NCI-H526 treated with DMSO at 0.1 percent for 48 hours (cell line): ENCODE measurements around the gene MAP3K15.
"Not testable (repeated sequence)": the region's sequence is repeated elsewhere in the genome, so short reads cannot be mapped to it uniquely, and the experiment has no call there.

Experiments used
- DNase-seq: peaks from one replicate; lab custom pipeline; 2025; lab: John Stamatoyannopoulos, UW

MAP3K15 gene

DNA sequence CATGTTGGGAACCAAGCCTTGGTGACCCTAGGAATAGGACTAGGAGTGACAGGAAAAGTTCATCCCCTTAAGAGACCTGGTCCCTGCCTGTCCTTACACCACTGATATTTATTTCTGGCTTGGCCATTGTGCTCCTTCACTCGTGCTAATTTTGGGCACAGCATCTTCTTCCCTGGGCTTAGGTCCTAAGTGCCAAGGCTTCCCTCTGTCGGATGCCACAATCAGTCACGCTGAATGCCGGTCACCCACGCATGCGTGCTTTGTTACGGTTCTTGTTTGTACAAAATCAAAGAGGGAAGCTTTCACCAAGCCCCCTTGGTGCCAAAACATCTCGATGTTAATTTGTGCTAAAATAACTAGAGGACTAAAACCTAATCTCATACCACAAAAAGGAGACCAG lies 17.4 kb upstream of the MAP3K15 start:
- no peak for DNase-seq

DNA sequence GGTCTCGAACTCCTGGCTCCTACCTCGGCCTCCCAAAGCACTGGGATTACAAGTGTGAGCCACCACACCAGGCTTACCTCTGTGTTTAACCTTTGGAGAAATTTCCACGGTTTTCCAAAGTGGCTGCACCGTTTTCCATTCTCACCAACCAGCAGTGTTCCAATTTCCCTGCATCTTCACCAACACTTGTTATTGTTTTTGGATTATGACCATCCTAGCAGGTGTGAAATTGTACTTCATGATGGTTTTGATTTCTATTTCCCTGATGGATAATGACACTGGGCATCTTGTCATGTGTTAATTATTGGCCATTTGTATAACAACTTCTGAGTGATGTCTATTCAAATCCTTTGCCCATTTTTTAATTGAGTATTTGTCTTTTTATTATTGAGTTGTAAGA lies 2.7 kb upstream of the MAP3K15 start:
- DNase-seq, result no peak

DNA sequence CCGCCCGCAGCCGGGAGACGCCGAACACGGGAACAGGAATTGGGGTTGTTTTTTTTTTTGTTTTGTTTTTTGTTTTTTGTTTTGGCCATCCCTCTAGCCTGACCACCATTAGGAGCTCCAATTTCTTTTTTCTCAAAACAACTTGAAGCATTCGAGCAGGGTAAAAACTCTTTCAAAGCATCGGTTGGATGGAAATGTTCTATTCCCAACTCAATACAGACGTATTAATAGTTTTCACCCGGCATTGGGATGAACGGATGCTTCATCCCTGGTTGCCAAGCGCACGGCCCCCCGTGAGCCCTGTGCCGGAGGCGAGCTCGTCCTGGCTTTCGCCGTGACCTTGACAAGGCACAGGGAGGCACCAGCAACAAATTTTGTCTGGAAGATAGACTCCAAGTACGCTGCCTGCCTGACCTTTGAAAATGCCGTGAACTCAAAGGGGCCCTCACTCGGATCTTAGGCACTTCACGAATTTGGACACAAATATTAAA lies 352 bp upstream of the MAP3K15 start:
- DNase-seq, result no peak

DNA sequence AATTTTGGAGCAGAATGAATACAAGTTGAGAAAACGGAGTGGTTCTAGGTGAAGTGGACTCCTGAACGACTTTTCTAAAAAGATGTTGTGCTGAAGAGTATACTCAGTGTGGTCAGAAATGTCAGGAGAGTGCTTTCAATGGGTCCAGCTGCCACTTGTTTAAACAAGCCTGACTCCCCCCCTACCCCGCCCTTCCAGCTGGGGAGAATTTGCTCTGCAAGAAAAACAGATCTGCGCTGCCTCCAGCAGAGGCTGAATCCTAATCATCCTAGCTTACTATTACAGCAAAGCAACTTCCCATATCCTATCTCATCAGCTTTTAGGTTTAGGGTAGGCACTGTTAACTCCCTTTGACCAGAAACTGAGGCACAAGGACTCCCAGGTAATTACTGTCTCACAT lies 1.9 kb downstream of the MAP3K15 start:
- DNase-seq, result no peak

DNA sequence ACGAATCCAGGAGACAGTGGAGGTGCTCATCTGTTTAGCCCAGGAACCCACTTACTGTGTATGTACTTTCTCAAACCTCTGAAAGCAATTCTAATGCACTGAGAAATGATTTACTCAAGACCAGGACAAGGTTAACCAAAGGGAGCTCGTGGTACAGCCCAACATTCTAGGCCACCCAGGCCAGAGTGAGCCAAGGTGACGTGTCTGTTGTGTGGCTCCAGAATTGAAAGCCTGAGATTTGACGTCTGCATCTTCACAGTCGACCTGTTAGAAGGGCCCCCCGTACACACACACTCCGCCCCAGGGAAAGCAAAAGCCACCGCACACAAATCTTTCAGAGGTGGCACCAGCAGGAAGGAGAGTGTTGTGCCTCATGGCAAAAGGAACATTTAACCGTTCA lies 2.3 kb downstream of the MAP3K15 start:
- DNase-seq, result no peak

DNA sequence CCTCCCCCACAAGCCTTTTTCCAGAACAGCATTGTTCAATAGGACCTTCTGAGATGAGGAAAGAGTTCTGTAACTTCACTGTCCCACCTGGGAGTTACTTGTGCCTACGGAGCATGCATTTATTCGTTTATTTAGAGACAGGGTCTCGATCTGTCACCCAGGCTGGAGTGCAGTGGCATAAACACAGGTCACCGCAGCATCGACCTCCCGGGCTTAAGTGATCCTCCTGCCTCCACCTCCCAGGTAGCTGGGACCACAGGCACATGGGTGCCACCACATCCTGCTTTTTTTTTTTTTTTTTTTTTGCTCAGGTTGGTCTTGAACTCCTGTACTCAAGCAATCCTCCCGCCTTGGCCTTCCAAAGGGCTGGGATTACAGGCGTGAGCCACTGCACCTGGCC lies 2.9 kb downstream of the MAP3K15 start:
- DNase-seq, result no peak

DNA sequence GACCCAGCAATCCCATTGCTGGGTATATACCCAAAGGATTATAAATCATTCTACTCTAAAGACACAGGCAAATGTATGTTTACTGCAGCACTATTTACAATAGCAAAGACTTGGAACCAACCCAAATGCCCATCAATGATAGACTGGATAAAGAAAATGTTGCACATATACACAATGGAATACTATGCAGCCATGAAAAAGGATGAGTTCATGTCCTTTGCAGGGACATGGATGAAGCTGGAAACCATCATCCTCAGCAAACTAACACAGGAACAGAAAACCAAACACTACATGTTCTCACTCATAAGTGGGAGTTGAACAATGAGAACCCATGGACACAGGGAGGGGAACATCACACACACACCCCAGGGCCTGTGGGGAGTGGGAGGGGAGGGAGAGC lies 3.5 kb downstream of the MAP3K15 start:
- DNase-seq, result not testable (repeated sequence)

DNA sequence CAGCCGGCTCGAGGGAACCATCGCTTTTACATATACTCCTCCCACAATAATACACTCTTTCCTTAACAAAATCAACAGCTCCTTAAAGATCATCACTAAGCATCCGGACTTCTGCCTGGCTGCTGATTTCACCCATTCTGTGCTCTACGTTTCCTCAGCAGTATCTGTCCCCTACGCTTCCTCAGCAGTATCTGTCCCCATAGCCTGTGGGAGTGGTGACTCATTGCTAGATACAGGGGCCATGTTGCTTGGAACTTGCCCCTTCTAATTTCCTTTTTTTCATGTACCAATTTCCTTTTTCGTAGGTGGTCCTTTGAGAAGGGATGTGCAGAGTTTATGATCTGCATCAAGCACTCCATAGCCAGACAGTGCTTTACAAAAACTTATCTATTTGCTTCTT lies 18.6 kb downstream of the MAP3K15 start:
- DNase-seq, result no peak

DNA sequence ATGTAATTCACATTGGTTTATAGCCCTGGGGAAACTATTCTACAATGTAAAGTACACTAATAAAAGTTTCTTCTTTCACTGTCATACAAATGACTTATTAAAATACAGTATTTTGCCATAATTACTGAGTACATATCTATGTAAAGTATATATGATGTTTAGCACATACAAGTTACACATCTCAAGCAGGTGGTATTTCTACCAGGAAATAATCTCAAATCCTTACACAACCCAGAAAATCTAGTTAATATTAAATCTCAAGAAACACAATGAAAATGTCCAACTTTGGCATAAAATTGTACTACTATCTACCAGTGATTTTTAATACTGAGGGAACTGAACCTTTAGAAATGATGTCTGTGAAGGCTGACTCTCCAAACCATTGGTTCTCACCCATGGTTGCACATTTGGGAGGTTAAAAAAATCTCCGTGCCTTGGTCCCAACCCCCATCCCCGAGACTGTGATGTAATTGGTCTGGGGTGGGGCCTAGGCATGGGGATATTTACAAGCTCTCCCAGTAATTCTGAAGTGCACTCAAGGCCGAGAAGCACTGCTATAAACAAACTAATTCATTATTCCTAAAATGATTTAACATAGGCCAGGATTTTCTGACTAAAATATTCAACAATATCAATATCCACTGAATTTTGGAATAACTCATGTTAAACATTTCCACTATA lies 27.6 kb downstream of the MAP3K15 start:
- no peak for DNase-seq

DNA sequence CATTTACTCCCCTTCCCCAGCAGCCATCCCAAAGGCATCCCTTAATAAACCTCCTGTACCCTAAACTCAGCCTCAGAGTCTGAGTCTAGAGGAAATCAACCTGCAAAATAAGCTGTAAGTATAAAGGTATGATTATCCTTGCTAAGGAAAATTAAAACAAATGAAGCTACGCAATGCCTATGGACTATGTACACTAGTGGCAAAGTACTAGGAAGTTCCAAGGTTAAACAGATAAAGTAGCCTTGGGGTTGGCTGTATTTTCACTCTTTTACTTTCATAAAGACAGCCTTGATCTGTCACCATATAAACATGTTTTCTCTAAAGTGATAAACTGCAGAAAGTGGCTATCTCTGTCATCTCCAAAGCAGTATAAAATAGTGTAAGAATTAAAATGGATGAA lies 35.9 kb downstream of the MAP3K15 start:
- DNase-seq, result no peak

DNA sequence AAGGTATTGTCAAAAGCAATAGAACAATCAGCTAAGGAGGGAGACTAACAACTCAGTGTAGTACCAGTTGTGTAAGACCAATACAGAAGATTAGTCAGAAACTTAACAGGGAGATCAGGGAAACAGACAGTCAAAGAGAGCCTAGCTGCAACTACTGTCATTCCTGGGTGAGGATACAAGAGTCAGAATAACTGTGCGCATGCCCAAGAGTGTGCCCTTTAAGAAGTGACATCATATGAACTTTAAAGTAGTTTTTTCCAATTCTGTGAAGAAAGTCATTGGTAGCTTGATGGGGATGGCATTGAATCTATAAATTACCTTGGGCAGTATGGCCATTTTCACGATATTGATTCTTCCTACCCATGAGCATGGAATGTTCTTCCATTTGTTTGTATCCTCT lies 46.9 kb downstream of the MAP3K15 start:
- DNase-seq, result not testable (repeated sequence)

DNA sequence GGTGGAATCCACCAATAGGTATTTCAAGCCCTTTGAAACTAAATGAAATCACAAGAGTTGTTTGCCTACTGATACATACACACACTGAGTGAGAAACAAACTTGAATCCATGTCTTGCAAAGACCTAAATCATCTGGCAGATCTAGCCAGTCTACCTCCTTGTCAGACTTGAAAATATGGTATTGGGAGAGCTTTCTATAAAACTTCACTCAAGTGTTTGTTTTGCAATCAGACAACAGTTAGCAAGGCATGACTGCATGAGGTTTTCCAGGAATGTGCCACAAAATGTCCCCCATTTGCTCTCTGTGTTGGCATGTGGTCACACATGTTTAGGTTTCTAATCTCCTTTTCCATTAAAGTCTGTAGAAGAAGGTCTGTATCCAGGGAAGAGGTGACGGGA lies 52.4 kb downstream of the MAP3K15 start:
- DNase-seq, result no peak

DNA sequence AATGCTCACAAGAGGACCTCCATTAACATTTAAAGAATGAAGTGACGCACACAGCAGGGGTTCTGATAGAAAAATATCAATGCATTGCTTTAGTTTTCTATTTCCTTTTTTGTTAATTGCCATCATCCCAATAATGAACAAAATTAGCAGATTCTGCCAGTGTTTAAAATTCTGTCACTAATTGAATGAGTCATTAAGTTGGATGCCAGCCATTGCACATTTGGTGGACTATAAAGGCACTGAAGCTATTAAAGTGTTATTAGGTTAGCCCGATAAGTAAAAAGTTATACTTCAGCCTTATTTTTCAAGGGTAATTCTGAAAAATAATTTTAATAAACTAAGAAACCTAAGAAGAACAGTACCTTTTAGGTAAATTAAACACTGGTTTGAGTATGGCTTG lies 53.1 kb downstream of the MAP3K15 start:
- no peak for DNase-seq

DNA sequence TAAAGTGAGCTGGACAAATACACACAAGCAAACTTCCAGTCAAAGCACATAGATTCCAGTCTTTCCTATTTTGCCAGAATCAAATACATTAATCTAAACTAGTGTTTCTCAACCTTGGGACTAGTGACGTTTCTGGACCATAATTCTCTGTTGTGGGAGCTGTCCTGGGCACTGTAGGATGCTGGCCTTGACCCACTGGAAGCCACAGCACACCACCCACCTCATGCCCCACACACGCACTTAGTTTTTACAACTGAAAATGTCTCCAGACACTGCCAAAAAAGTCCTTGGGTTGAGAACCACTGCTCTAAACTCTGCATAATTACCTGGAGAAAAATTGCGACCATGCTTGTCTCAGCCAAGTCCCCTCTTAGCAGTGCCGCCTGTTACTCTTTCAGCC lies 57.6 kb downstream of the MAP3K15 start:
- DNase-seq, result no peak

DNA sequence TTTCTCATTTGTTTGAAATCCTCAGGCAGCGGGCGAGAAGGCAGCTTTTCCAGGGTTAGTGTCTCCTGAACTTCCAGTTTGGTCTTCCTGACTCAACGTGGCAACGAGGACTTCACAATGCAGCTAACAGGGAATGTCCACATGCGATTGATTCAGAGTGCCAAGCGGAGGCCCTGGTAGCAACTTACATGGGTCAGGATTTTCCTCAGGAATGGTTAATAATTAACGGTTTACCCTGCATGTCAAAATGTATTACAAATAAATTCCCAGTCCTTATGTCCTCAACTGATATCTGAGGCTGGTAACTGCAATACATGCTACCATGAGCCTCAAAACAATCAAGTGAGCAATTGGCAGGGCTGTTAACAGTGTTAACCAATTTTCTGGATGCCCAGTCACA lies 67.2 kb downstream of the MAP3K15 start:
- DNase-seq, result no peak

DNA sequence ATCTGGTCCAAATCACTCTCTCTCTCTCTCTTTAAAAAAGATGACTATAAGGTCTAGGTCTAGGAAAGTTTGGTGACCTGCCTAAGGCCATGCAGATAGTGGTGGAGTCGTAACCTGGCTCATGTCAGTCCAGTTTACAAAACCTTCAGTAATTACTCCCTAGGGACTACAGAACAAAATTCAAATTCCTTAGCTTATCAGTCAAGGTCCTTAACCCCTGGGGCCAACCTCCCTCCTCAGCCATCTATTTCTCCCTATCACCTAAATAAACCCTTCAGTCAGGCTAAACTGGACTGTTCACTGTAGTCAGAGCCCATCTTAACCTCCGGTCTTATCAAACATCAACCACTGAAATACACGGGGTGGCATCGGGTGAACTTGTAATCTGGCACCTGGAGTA lies 68.9 kb downstream of the MAP3K15 start:
- peak; percentile 5 for DNase-seq

DNA sequence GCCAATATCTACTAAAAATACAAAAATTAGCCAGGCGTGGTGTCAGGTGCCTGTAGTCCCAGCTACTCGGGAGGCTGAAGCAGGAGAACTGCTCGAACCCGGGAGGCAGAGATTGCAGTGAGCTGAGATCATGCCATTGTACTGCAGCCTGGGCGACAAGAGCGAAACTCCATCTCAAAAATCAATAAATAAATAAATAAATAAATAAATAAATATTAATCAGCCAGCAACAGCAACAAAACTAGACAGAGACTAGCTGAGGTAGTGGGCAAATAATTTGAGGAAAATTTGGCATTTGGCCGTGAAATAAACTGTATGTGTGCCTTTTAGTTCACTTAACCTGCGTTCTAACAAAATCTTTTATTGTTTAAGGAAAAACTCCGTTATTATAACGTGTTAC lies 69.5 kb downstream of the MAP3K15 start:
- not testable (repeated sequence) for DNase-seq

DNA sequence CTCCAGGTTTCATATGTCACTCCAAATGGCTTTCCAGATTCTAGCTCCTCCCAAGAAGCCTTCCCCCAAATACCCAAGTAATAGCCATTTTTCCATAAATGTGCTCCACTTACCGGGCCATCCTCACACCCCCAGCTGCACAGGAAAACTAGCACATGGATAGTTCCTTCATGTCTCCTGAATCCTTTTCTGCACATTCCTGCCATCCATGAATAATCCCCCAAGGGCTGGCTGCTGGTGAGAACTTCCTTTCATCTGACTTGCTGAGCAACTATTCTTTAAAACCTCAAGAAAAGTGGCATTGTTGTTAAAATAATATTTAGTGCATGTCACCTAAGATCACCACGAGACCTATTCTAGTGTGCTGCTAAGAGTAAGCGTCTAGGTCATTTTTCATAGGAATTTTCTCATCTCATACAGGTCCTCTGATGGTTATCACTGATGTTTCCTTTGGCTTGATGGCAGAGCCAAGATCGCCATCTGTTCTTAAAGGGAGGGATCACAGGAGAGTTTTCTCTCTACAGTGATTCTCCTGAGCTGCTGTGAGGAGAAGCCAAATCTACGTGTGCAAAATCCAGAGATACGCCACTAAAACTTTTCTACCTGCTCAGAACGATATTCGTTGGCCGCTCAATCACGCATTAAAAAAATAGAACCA lies 71.3 kb downstream of the MAP3K15 start:
- no peak for DNase-seq

DNA sequence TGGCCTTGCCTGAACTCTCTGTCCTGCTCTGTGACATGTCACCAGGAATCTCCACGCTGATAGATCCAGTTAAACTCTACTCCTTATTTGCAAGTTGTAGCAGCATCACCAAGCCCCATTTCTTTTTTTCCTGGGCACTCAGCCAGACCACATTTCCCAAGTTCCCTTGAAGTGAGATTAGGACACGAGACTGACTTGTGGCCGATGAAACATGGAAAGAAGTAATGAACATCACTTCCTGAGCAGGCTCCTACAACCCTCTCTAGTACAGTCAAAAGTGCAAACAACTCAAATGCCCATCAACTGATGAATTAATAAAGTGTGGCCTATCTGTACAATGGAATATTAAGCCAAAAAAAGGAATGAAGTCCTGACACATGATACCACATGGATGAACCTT lies 74.6 kb downstream of the MAP3K15 start:
- no peak for DNase-seq

DNA sequence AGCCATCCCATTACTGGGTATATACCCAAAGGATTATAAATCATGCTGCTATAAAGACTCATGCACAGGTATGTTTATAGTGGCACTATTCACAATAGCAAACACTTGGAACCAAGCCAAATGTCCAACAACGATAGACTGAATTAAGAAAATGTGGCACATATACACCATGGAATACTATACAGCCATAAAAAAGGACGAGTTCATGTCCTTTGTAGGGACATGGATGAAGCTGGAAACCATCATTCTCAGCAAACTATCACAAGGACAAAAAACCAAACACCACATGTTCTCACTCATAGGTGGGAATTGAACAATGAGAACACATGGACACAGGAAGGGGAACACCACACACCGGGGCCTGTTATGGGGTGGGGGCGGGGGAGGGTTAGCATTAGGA lies 92.6 kb downstream of the MAP3K15 start:
- not testable (repeated sequence) for DNase-seq

DNA sequence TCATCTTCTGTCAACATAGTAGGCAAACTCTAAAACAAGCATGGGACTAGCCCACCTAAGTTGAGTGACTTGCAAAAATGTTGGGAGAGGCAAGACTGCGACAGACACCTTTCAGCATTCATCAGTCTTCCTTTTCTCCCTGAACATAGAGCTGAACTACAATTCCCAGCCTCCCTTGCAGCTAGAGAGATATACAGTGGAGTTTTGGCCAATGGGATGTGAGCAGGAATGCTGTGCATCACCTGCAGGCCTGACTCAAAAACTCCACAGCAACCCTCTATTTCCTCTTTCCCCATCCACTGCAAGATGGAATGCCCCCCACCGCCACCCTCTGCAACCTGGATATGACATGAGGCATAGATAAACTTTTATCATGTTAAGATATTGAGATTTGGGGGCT lies 105.0 kb downstream of the MAP3K15 start:
- DNase-seq, result no peak

DNA sequence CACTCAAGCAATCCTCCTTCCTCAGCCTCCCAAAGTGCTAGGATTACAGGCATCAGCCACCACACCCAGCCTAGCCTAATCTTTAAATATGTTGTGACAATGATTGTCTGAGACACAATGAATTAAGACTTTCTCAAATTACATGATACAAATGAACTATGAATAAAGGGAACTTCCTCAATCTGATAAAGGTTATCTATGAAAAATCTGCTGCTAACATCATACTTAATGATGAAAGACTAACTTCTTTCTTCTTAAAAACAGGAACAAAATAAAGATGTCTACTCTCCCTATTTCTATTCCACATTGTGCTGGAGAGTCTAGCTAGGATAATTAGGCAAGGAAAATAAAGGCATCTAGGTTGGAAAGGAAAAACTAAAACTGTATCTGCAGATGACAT lies 111.6 kb downstream of the MAP3K15 start:
- DNase-seq, result no peak

DNA sequence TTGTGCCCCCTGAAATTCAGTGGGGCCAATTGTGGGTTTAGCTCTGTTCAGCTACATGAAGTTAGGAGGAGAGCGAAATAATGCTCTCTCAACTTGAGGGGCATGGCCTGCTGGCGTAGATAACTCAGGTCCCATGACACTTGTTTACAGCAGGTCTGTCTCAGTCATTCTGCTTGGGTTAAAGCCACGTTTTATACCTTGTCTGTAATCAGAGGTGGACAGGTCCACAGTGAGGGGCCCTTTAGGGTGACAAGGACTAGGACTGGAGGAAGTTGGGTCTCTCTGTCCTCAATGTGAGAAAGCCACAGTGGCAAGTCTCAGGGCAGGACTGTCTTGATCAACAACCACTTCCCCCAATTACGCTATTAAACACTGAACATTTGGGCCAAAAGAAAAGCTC lies 122.6 kb downstream of the MAP3K15 start:
- DNase-seq, result no peak

DNA sequence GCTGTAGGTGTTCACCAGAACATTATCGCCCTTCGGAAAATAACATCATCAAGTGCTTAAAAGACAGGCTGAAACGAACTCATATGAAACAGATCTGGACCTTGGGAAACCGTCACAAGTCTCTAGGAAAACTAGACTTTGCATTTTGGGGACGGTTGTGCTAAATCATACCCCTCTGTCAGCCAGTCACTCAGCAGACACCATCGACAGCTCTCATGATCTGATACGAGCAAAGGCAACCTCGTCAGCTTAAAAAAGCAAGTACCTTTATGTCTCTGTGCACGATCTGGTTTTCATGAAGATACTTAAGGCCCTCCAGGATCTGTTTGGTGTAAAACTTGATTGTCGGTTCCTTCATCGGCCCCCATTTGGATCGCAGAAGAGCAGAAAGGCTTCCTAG lies 123.2 kb downstream of the MAP3K15 start:
- DNase-seq, result no peak
